22Rv1 (cell line): ENCODE results near the gene ANKRD2.

Experiments used
- ZFX ChIP-seq: fragments of 450-650 bp; IDR thresholded peaks from 2 replicates; pipeline ENCODE4 v1.6.1; 2017; ENCODE audit warnings: antibody characterized with exemption, borderline replicate concordance
- TF ChIP-seq, protein P1 (sequence below): fragments of 450-650 bp; IDR thresholded peaks from 2 replicates; pipeline ENCODE4 v1.5.1; 2017; ENCODE audit warnings: mild to moderate bottlenecking

DNA sequence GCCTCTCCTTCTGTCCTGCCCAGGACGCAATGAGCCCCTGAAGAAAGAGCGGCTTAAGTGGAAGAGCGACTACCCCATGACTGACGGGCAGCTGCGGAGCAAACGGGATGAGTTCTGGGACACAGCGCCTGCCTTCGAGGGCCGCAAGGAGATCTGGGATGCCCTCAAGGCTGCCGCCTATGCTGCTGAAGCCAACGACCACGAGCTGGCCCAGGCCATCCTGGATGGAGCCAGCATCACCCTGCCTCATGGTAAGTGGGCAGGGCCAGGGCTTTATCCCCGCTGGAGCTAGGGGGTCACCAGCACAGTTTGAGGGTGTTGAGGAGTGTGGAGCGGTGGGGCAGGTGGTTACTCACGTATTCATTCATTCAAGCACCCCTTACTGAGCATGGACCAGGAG, 4.7 kb upstream of the ANKRD2 start:
- TF ChIP-seq, protein P1, sequence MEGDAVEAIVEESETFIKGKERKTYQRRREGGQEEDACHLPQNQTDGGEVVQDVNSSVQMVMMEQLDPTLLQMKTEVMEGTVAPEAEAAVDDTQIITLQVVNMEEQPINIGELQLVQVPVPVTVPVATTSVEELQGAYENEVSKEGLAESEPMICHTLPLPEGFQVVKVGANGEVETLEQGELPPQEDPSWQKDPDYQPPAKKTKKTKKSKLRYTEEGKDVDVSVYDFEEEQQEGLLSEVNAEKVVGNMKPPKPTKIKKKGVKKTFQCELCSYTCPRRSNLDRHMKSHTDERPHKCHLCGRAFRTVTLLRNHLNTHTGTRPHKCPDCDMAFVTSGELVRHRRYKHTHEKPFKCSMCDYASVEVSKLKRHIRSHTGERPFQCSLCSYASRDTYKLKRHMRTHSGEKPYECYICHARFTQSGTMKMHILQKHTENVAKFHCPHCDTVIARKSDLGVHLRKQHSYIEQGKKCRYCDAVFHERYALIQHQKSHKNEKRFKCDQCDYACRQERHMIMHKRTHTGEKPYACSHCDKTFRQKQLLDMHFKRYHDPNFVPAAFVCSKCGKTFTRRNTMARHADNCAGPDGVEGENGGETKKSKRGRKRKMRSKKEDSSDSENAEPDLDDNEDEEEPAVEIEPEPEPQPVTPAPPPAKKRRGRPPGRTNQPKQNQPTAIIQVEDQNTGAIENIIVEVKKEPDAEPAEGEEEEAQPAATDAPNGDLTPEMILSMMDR = no peak
- no peak for TF ChIP-seq ZFX
